Stimulated activated CD4-positive, alpha-beta T cell treated with anti-CD3 and anti-CD28 coated beads, Interleukin-2, amount 100 ng/mL, for 48 hours (primary cell): ENCODE measurements around the gene HS3ST6.
"Not testable (repeated sequence)": the region's sequence is repeated elsewhere in the genome, so short reads cannot be mapped to it uniquely, and the experiment has no call there.

Experiments used
- DNase-seq, 2 donors: peaks; one replicate each; pipeline ENCODE4 v3.0.0-alpha.2; 2020

HS3ST6 gene

GRCh38 chr16:1946495-1947368 lies 28.5 kb upstream of the HS3ST6 start:
- no peak for DNase-seq

GRCh38 chr16:1945559-1946391 lies 27.6 kb upstream of the HS3ST6 start:
- DNase-seq = no peak

- DNase-seq = no peak
Measured at GRCh38 chr16:1944612-1945199, 26.5 kb upstream of the HS3ST6 start.

- DNase-seq = peak; percentile 99
Measured at GRCh38 chr16:1942810-1943726, 24.9 kb upstream of the HS3ST6 start, which contains the start of gene MSRB1. MSRB1 (minus strand) TSS chr16:1943199; CDS start chr16:1943156, 43 bp downstream.

GRCh38 chr16:1942047-1942809 lies 24.0 kb upstream of the HS3ST6 start:
- DNase-seq = peak in 1 of 2 donors; percentile 13

- no peak for DNase-seq
Measured at GRCh38 chr16:1941162-1942046, 23.2 kb upstream of the HS3ST6 start.

GRCh38 chr16:1940273-1941161 lies 22.3 kb upstream of the HS3ST6 start:
- DNase-seq = no peak

- not testable (repeated sequence) for DNase-seq
Measured at GRCh38 chr16:1939833-1940232, 21.6 kb upstream of the HS3ST6 start.

- DNase-seq = no peak
Measured at GRCh38 chr16:1938910-1939309, 20.7 kb upstream of the HS3ST6 start.

GRCh38 chr16:1938316-1938715 lies 20.1 kb upstream of the HS3ST6 start:
- no peak for DNase-seq

- no peak for DNase-seq
Measured at GRCh38 chr16:1936945-1937479, 18.8 kb upstream of the HS3ST6 start.

GRCh38 chr16:1933097-1933661 lies 15.0 kb upstream of the HS3ST6 start:
- DNase-seq = no peak

- no peak for DNase-seq
Measured at GRCh38 chr16:1932050-1933028, 14.1 kb upstream of the HS3ST6 start.

GRCh38 chr16:1930338-1930720 lies 12.1 kb upstream of the HS3ST6 start:
- DNase-seq = no peak

- peak; percentile 97 to 99 for DNase-seq
Measured at GRCh38 chr16:1929578-1930337, 11.5 kb upstream of the HS3ST6 start.

GRCh38 chr16:1929105-1929504 lies 10.9 kb upstream of the HS3ST6 start:
- DNase-seq = peak in 1 of 2 donors; percentile 4

- no peak for DNase-seq
Measured at GRCh38 chr16:1926271-1926670, 8.1 kb upstream of the HS3ST6 start.
